ENCODE results near the gene E4F1. TPM values are rescaled to one million over a fixed set of nuclear protein-coding genes. Genes with fewer than 3 reads are reported as not detected.

Gene E4F1
- total and polyA plus RNA-seq, 3 donors from 2014 or later: 20.0 to 69.4 (median 57.4) TPM

DNA sequence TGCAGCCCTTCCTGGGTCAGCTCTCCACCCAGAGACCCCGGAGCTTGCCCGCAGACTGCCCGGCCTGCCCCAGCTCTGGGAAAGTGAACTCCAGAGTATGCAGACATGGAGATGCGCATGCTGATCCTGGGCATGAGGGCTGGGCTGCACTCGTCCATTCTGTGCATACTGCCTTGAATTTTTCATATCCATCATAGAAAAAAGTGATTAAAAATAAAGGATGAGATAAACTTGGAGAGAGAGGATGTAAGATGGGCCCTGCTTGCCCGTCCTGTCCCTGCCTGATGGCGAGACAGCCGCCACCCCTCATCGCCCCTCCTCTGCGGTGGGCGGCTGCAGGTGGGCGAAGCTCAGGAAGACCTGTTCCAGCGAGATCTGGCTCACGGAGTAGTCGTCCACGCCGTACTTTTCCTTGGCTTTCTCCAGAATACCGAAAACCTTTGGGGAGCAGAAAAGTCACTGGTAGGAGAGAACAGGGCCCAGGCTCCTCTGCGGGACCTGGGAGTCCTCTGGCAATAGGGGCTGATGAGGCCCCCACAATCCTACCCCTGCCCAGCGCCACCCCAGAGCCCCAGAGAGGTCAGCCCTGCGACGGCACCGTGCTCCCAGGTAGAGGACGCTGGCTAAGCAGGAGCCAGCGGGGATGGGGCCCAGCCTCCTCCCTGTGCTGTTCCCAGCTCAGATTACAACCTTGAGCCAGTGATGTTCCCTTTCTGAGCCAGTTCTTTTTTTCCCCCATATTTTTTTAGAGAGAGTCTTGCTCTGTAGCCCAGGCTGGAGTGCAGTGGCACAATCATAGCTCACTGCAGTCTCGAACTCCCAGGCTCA, 53.2 kb downstream of the E4F1 start:
- Histone ChIP-seq H3K4me3 (no peak overlapping the region), H3K36me3 (ENCODE audit: low read depth, missing control alignments) (no peaks in the 10 kb centered on the region), H3K4me1 (no peaks in the 10 kb centered on the region), H3K9me3 (no peaks in the 10 kb centered on the region), H3K27ac (no peak overlapping the region), H3K27me3 (no peaks in the 10 kb centered on the region)
- intact Hi-C loops (cut with DNase I; ENCODE audit: low total_unique reads): no loop called here
- WGBS, 2 donors: 79 to 82% methylated on average over 21 to 26 of the region's 26 CpGs
- no peak for TF ChIP-seq POLR2A (IDR thresholded peaks at IDR 0.05)
- TF ChIP-seq, protein P1, sequence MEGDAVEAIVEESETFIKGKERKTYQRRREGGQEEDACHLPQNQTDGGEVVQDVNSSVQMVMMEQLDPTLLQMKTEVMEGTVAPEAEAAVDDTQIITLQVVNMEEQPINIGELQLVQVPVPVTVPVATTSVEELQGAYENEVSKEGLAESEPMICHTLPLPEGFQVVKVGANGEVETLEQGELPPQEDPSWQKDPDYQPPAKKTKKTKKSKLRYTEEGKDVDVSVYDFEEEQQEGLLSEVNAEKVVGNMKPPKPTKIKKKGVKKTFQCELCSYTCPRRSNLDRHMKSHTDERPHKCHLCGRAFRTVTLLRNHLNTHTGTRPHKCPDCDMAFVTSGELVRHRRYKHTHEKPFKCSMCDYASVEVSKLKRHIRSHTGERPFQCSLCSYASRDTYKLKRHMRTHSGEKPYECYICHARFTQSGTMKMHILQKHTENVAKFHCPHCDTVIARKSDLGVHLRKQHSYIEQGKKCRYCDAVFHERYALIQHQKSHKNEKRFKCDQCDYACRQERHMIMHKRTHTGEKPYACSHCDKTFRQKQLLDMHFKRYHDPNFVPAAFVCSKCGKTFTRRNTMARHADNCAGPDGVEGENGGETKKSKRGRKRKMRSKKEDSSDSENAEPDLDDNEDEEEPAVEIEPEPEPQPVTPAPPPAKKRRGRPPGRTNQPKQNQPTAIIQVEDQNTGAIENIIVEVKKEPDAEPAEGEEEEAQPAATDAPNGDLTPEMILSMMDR (IDR thresholded peaks at IDR 0.05): no peak
- no peak for DNase-seq

DNA sequence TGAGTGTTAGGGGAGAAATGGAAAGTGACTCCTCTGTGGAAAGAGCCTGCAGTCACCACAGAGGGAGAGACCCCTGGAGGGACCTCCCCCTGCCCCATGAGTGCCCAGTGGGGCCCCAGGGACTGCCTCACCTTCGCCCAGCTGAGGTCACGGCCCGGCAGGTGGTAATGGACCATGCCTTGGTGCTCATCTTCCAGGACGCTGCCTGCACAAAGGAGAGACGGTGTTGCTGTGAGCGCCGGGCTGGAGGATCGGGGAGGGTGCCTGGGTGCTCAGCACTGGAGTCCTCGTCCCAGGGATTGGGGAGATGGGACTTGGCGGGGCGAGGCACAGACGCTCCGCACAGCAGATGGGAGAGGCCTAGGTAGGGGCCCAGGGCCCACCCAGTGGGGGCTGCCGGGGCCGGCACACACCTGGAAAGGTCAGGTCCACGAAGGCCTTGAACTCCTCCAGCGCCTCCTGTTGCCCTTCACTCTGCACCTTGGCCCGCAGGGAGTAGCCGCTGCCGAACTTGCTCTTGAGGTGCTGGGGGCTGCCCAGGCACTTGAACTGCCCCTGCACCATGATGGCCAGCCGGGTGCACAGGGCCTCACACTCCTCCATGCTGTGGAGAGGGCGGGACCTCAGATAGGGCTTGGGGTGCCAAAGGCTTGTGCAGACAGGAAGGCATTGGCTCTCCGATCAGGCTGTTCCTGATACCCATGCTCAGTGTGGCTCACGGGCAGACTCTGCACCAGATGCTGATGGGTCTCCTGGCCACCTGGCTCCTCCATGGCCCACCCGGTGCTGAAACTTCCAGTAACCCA, 54.3 kb downstream of the E4F1 start:
- 85 to 90% methylated on average over 13 to 22 of the region's 25 CpGs for WGBS, 2 donors
- no peaks in the 10 kb centered on the region for H3K36me3 ChIP-seq (ENCODE audit: low read depth, missing control alignments)
- intact Hi-C loops (cut with DNase I; ENCODE audit: low total_unique reads): no loop called here
- no peak for DNase-seq
- H3K4me3 ChIP-seq: no peak overlapping the region
- H3K9me3 ChIP-seq: no peaks in the 10 kb centered on the region
- TF ChIP-seq, protein P1 (IDR thresholded peaks at IDR 0.05): no peak
- TF ChIP-seq POLR2A (IDR thresholded peaks at IDR 0.05): no peak
- no peaks in the 10 kb centered on the region for H3K4me1 ChIP-seq
- H3K27ac ChIP-seq: no peak overlapping the region
- no peaks in the 10 kb centered on the region for H3K27me3 ChIP-seq

DNA sequence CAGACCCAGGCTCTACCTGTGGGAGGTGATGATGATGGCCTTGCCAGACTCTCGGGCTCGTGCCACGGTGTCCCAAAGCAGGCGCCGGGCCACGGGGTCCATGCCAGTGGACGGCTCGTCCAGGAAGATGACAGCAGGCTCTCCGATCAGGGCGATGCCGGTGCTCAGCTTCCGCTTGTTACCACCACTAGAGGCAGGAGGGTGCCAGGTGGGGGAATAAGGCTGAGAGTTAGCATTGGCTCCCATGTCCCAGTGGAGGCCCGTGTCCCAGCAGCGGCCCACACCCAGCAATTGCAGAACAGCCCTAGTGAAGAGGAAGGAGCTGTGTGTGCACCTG, 54.8 kb downstream of the E4F1 start:
- no peaks in the 10 kb centered on the region for H3K36me3 ChIP-seq (ENCODE audit: low read depth, missing control alignments)
- DNase-seq: no peak
- TF ChIP-seq POLR2A (IDR thresholded peaks at IDR 0.05): no peak
- TF ChIP-seq, protein P1 (IDR thresholded peaks at IDR 0.05): no peak
- intact Hi-C loops (cut with DNase I; ENCODE audit: low total_unique reads): no loop called here
- no peaks in the 10 kb centered on the region for H3K4me1 ChIP-seq
- H3K27me3 ChIP-seq: no peaks in the 10 kb centered on the region
- 88 to 95% methylated on average over 8 of the region's 14 CpGs for WGBS, 2 donors
- no peaks in the 10 kb centered on the region for H3K9me3 ChIP-seq
- no peak overlapping the region for H3K4me3 ChIP-seq
- H3K27ac ChIP-seq: no peak overlapping the region

DNA sequence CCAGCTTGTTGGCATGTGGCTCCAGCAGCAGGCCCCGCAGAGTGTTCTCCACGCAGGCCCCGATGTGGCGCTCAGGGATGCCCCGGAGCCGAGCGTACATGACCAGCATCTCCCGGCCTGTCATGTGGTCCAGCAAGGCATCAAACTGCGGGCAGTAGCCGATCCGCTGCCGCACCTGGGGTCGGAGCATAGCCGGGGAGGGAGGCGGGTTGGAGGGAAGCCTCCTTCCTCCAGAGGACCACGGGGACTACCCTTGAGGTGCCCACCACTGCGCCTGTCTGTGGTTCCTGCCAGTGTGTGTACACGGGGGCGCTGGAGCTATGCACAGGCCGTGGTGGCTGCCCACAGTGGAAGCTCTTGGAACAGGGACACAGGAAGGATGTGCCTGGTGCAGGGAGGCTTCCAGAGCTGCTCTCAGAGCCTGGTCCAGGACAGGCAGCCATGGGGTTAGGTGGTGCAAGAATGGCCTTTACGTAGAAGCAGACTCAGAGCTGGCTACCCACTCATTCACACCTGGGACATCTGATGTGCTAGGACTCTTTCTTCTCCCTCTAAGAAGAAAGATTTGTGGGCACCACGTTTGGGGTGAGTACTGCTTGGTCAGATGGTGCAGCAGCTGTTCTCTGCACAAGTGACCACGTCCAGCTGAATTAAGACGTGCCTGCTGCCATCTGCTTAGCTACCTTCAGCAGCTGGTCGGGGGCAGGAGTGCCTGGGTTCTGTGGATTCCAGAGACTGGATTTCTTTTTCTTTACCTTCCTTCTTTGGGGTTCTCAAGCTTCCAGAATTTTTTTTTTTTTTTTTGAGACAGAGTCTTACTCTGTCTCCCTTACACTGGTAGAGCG, 55.8 kb downstream of the E4F1 start:
- intact Hi-C loops (cut with DNase I; ENCODE audit: low total_unique reads): no loop called here
- DNase-seq: no peak
- no peak overlapping the region for H3K4me3 ChIP-seq
- H3K9me3 ChIP-seq: no peaks in the 10 kb centered on the region
- WGBS, 2 donors: 85 to 86% methylated on average over 15 to 26 of the region's 26 CpGs
- no peak for TF ChIP-seq POLR2A (IDR thresholded peaks at IDR 0.05)
- TF ChIP-seq, protein P1 (IDR thresholded peaks at IDR 0.05): no peak
- no peaks in the 10 kb centered on the region for H3K36me3 ChIP-seq (ENCODE audit: low read depth, missing control alignments)
- no peaks in the 10 kb centered on the region for H3K27me3 ChIP-seq
- H3K27ac ChIP-seq: no peak overlapping the region
- H3K4me1 ChIP-seq: no peaks in the 10 kb centered on the region

Measured in testis (tissue), 3 donors.